Peyer's patch (tissue), 4 donors: ENCODE results near the gene SLC1A1.

ENCODE experiments used
- POLR2A ChIP-seq, 2 donors: fragments of 450-650 bp; IDR thresholded peaks; one replicate each; pipeline ENCODE4 v1.5.1; 2017; ENCODE audit warnings: antibody characterized with exemption in 2 of 2, mild to moderate bottlenecking in 2 of 2, moderate library complexity in 2 of 2
- TF ChIP-seq, protein P1 (sequence below), 6 experiments: fragments of 450-650 bp in 4 of 6; fragments of 200-600 bp in 2 of 6; sonication (generic) in 1 of 6; IDR thresholded peaks; one replicate each; pipeline ENCODE4 v1.5.1; 2017 to 2019; ENCODE audit warnings: antibody characterized with exemption in 6 of 6, mild to moderate bottlenecking in 3 of 6, moderate library complexity in 1 of 6

DNA sequence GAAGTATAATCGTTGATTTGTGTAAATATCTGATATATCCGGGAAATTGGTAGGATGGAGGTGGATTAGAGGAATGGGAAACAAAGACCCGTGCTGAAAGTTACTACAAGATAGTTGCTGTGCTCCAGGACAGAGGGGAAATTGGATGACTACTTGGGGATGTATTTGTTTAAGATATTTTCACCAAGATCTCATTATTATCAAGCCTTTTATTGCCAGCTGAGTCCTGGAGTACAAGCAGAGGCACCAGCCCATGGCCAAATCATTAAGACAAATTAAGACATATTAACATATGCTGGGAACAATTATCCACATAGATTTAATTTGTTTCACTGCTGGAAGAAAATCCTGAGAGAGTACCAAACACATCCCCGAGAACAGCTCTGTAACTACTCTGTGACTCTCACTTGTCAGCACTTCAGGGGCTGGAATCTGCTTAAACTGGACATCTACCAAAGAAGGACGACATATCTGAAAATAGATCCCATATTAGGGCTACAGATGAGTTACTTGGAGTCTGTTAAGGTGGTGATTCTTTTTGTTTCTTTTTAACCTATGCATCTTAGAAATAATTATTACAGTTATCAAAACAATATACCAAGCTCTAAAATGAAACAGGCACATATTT, 68.2 kb downstream of the SLC1A1 start:
- TF ChIP-seq POLR2A (IDR thresholded peaks at IDR 0.05), result no peak
- TF ChIP-seq, protein P1, sequence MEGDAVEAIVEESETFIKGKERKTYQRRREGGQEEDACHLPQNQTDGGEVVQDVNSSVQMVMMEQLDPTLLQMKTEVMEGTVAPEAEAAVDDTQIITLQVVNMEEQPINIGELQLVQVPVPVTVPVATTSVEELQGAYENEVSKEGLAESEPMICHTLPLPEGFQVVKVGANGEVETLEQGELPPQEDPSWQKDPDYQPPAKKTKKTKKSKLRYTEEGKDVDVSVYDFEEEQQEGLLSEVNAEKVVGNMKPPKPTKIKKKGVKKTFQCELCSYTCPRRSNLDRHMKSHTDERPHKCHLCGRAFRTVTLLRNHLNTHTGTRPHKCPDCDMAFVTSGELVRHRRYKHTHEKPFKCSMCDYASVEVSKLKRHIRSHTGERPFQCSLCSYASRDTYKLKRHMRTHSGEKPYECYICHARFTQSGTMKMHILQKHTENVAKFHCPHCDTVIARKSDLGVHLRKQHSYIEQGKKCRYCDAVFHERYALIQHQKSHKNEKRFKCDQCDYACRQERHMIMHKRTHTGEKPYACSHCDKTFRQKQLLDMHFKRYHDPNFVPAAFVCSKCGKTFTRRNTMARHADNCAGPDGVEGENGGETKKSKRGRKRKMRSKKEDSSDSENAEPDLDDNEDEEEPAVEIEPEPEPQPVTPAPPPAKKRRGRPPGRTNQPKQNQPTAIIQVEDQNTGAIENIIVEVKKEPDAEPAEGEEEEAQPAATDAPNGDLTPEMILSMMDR (IDR thresholded peaks at IDR 0.05), result no peak
